ENCODE data around the gene DRD2.

The DRD2 gene

DNA sequence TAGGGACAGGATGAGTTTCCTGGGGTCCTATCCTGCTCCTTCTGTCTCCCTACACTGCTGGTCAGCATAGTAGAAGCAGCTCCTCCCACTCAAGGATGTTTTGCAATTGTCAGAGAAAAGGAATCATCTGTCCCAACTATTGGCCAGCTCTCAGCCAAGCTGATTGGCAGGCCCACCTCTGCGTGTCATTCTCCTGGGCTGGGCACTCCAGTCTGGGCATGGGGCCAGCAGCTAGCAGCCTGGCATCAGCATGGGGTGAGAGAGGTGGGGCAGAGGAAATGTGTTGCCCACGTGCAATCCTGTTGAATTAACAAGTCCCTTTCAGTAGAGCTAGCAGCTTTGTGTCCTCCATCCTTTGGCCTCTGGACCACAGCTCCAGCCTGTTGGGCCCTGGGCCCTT is 73.5 kb downstream of the DRD2 start:
- no peak overlapping the region for H3K27ac Mint-ChIP-seq
- no peaks in the 10 kb centered on the region for H3K4me1 Mint-ChIP-seq
- no peaks in the 10 kb centered on the region for H3K36me3 Mint-ChIP-seq (ENCODE audit: low read depth)
- no peaks in the 10 kb centered on the region for H3K9me3 Mint-ChIP-seq
- H3K27me3 Mint-ChIP-seq (ENCODE audit: low read depth): peaks cover 36% of the 10 kb centered on the region
- TF ChIP-seq, protein P1, sequence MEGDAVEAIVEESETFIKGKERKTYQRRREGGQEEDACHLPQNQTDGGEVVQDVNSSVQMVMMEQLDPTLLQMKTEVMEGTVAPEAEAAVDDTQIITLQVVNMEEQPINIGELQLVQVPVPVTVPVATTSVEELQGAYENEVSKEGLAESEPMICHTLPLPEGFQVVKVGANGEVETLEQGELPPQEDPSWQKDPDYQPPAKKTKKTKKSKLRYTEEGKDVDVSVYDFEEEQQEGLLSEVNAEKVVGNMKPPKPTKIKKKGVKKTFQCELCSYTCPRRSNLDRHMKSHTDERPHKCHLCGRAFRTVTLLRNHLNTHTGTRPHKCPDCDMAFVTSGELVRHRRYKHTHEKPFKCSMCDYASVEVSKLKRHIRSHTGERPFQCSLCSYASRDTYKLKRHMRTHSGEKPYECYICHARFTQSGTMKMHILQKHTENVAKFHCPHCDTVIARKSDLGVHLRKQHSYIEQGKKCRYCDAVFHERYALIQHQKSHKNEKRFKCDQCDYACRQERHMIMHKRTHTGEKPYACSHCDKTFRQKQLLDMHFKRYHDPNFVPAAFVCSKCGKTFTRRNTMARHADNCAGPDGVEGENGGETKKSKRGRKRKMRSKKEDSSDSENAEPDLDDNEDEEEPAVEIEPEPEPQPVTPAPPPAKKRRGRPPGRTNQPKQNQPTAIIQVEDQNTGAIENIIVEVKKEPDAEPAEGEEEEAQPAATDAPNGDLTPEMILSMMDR (IDR thresholded peaks at IDR 0.05; ENCODE audit: unreplicated experiment in 3 of 3): no peak
- H3K4me3 Mint-ChIP-seq: no peak overlapping the region

DNA sequence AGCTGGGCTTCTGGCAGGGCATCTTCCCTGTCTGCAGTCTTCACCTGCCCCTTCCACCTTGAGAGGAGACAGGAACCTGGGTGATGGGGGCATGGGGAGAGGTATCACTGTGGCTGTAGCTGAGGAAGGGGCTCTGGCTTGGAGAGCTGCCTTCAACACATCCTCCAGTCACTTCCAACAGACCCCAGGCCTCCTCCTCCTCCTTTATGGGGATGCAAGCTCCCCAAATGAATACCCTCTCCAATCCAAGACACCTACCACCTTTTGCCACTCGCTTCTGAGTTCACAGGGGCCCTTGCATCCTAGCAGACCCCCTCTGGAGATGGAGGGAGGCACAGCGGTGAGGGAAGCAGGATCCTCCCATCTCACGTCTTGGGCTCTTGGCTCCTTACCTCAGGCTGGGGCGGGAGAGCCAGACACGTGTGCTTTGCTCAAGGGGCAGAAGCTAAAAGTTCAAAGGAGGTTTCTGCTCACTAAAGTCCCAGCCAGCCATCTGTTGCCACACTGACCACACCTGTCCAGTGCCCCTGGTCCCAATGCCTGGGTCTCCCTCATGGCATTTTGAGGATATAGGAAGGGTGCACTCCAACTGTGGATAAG is 74.5 kb downstream of the DRD2 start:
- TF ChIP-seq, protein P1 (IDR thresholded peaks at IDR 0.05; ENCODE audit: unreplicated experiment in 3 of 3): no peak
- Mint-ChIP-seq H3K9me3 (no peaks in the 10 kb centered on the region), H3K4me1 (no peaks in the 10 kb centered on the region), H3K36me3 (ENCODE audit: low read depth) (no peaks in the 10 kb centered on the region), H3K27ac (no peak overlapping the region), H3K4me3 (no peak overlapping the region), H3K27me3 (ENCODE audit: low read depth) (peaks cover 33% of the 10 kb centered on the region)

DNA sequence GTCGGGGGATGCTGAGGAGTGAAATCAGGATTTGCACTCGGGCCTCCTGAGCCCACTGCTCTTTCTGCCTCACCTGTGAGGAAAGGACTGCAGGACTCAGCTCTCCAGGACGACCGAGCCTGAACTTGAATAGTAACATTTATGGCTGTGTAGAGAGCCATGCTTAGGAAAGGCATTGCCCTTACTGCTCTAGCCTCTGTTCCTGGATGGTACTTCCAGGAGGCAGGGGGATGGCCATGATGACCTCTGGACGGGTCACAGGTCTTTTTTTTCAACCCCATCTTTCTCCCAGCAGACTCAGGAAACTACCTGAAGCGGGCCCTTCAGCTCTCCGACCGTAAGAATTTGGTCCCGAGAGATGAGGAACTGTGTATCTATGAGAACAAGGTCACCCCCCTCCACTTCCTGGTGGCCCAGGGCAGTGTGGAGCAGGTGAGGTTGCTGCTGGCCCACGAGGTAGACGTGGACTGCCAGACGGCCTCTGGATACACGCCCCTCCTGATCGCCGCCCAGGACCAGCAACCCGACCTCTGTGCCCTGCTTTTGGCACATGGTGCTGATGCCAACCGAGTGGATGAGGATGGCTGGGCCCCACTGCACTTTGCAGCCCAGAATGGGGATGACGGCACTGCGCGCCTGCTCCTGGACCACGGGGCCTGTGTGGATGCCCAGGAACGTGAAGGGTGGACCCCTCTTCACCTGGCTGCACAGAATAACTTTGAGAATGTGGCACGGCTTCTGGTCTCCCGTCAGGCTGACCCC is 76.3 kb downstream of the DRD2 start:
- Mint-ChIP-seq H3K27me3 (ENCODE audit: low read depth) (peaks cover 32% of the 10 kb centered on the region), H3K36me3 (ENCODE audit: low read depth) (no peaks in the 10 kb centered on the region), H3K27ac (no peak overlapping the region), H3K9me3 (no peaks in the 10 kb centered on the region), H3K4me3 (no peak overlapping the region), H3K4me1 (no peaks in the 10 kb centered on the region)
- TF ChIP-seq, protein P1 (IDR thresholded peaks at IDR 0.05; ENCODE audit: unreplicated experiment in 3 of 3): no peak

DNA sequence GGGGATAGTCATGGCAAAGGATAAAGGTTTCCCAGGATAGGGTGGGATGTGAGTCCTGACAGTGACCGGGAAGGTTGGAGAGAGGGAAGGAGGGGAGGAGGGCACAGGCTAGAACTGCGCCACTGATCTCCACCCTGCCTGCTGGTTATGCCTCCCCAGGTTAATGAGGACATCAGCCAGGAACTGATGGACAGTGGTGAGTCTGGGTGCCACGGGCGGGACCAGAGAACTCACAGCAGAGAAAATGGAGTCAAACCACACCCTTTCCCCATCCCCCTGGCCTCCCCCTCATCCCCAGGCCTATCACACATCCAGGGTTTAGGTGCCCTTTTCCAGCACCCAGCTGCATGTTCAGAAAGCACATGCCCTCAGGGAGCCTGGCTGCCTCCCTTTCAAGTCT is 77.4 kb downstream of the DRD2 start:
- TF ChIP-seq, protein P1 (IDR thresholded peaks at IDR 0.05; ENCODE audit: unreplicated experiment in 3 of 3): no peak

DNA sequence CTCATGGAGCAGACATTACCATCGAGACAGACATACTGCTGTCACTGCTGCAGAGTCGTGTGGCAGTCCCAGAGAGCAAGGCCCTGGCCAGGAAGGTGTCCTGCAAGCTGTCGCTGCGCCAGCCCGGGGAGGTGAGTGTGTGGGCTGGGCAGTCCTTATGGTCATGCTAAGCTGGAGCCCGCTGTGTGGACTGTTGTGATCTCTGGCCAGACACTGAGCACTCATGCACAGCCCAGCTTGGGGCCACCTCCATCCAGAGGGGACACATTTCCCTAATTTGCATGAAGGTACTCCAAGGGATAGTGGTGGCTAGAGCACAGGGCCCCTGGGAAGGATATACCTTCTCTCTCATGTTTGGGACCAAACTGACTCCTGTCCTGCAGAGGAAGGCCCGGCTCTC is 78.0 kb downstream of the DRD2 start:
- peaks cover 24% of the 10 kb centered on the region for H3K27me3 Mint-ChIP-seq (ENCODE audit: low read depth)
- TF ChIP-seq, protein P1 (IDR thresholded peaks at IDR 0.05; ENCODE audit: unreplicated experiment in 3 of 3): no peak
- no peaks in the 10 kb centered on the region for H3K4me1 Mint-ChIP-seq
- H3K4me3 Mint-ChIP-seq: no peak overlapping the region
- H3K27ac Mint-ChIP-seq: no peak overlapping the region
- H3K36me3 Mint-ChIP-seq (ENCODE audit: low read depth): no peaks in the 10 kb centered on the region
- no peaks in the 10 kb centered on the region for H3K9me3 Mint-ChIP-seq

More for the DNA sequence above, 77.4 kb downstream of the DRD2 start:
- Mint-ChIP-seq H3K4me3 (no peak overlapping the region), H3K27ac (no peak overlapping the region), H3K4me1 (no peaks in the 10 kb centered on the region), H3K36me3 (ENCODE audit: low read depth) (no peaks in the 10 kb centered on the region), H3K27me3 (ENCODE audit: low read depth) (peaks cover 30% of the 10 kb centered on the region), H3K9me3 (no peaks in the 10 kb centered on the region)

DNA sequence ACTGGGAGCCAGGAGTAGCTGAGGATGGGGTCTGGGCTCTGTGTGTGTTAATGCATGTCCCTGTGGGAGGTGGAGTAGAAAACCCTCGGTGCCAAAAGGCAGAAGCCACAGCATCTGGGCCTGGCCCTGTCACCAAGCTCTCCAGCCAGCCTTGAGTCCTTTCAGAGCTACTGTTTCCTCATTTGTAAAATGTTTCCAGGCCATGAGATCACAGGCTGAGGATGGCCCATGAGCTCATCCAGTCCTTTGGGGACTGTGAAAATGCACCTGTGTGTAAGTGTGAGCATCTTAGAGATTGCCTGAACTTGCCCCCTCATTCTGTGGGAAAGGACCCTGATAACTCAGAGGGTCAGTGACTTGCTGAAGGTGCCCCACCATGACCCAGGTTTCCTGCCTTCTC is 78.5 kb downstream of the DRD2 start:
- H3K4me1 Mint-ChIP-seq: no peaks in the 10 kb centered on the region
- H3K36me3 Mint-ChIP-seq (ENCODE audit: low read depth): no peaks in the 10 kb centered on the region
- peaks cover 19% of the 10 kb centered on the region for H3K27me3 Mint-ChIP-seq (ENCODE audit: low read depth)
- no peaks in the 10 kb centered on the region for H3K9me3 Mint-ChIP-seq
- H3K4me3 Mint-ChIP-seq: no peak overlapping the region
- H3K27ac Mint-ChIP-seq: no peak overlapping the region
- TF ChIP-seq, protein P1 (IDR thresholded peaks at IDR 0.05; ENCODE audit: unreplicated experiment in 3 of 3): no peak

Data from nephron (organoid).